Measurements from ENCODE around the gene TMEM92.

Gene TMEM92

GRCh38 chr17:50283246-50283645, 9.0 kb downstream of the TMEM92 start:
- TF ChIP-seq TAF1 (IDR thresholded peaks at IDR 0.05; ENCODE audit: borderline replicate concordance, insufficient read depth, low read length) (no peak), SIN3A (IDR thresholded peaks at IDR 0.05; ENCODE audit: borderline replicate concordance, insufficient read depth, low read length) (no peak), FOXP2 (optimal IDR thresholded peaks at IDR 0.05; ENCODE audit: borderline replicate concordance, extremely low read depth, extremely low read length, insufficient read depth) (no peak), REST (IDR thresholded peaks at IDR 0.05; ENCODE audit: insufficient read depth in 1 of 2, low read depth in 2 of 2, low read length in 2 of 2) (no peak), POLR2AphosphoS5 (IDR thresholded peaks at IDR 0.05; ENCODE audit: low read depth, low read length) (no peak)

GRCh38 chr17:50283714-50284113, 9.4 kb downstream of the TMEM92 start:
- no peak for TF ChIP-seq SIN3A (IDR thresholded peaks at IDR 0.05; ENCODE audit: borderline replicate concordance, insufficient read depth, low read length)
- TF ChIP-seq POLR2AphosphoS5 (IDR thresholded peaks at IDR 0.05; ENCODE audit: low read depth, low read length): no peak
- no peak for TF ChIP-seq FOXP2 (optimal IDR thresholded peaks at IDR 0.05; ENCODE audit: borderline replicate concordance, extremely low read depth, extremely low read length, insufficient read depth)
- no peak for TF ChIP-seq REST (IDR thresholded peaks at IDR 0.05; ENCODE audit: insufficient read depth in 1 of 2, low read depth in 2 of 2, low read length in 2 of 2)
- TF ChIP-seq TAF1 (IDR thresholded peaks at IDR 0.05; ENCODE audit: borderline replicate concordance, insufficient read depth, low read length): no peak

DNA sequence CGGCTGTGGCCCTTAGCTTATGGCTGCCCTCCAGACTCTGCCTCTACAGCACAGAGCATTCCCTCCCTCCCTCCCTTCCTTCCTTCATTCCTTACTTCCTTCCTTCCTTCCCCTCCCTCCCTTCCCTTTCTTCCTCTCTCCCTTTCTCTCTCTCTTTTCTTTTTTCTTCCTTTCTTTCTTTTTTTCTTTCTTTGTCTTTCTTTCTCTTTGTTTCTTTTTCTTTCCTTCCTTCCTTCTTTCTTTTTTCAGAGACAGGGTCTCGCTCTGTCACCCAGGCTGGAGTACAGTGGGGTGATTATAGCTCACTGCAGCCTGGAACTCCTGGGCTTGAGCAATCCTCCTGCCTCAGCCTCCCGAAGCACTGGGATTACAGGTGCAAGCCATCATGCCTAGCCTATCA, 11.7 kb downstream of the TMEM92 start:
- no peak for TF ChIP-seq REST (IDR thresholded peaks at IDR 0.05; ENCODE audit: insufficient read depth in 1 of 2, low read depth in 2 of 2, low read length in 2 of 2)
- no peak for TF ChIP-seq SIN3A (IDR thresholded peaks at IDR 0.05; ENCODE audit: borderline replicate concordance, insufficient read depth, low read length)
- TF ChIP-seq FOXP2 (optimal IDR thresholded peaks at IDR 0.05; ENCODE audit: borderline replicate concordance, extremely low read depth, extremely low read length, insufficient read depth): no peak
- no peak for TF ChIP-seq POLR2AphosphoS5 (IDR thresholded peaks at IDR 0.05; ENCODE audit: low read depth, low read length)
- no peak for TF ChIP-seq TAF1 (IDR thresholded peaks at IDR 0.05; ENCODE audit: borderline replicate concordance, insufficient read depth, low read length)

- TF ChIP-seq SIN3A (IDR thresholded peaks at IDR 0.05; ENCODE audit: borderline replicate concordance, insufficient read depth, low read length) (no peak), REST (IDR thresholded peaks at IDR 0.05; ENCODE audit: insufficient read depth in 1 of 2, low read depth in 2 of 2, low read length in 2 of 2) (no peak), POLR2AphosphoS5 (IDR thresholded peaks at IDR 0.05; ENCODE audit: low read depth, low read length) (no peak), FOXP2 (optimal IDR thresholded peaks at IDR 0.05; ENCODE audit: borderline replicate concordance, extremely low read depth, extremely low read length, insufficient read depth) (no peak), TAF1 (IDR thresholded peaks at IDR 0.05; ENCODE audit: borderline replicate concordance, insufficient read depth, low read length) (no peak)
Measured at GRCh38 chr17:50288306-50288705, 14.0 kb downstream of the TMEM92 start.

GRCh38 chr17:50289278-50289677, 15.0 kb downstream of the TMEM92 start:
- TF ChIP-seq POLR2AphosphoS5 (IDR thresholded peaks at IDR 0.05; ENCODE audit: low read depth, low read length): no peak
- no peak for TF ChIP-seq FOXP2 (optimal IDR thresholded peaks at IDR 0.05; ENCODE audit: borderline replicate concordance, extremely low read depth, extremely low read length, insufficient read depth)
- TF ChIP-seq TAF1 (IDR thresholded peaks at IDR 0.05; ENCODE audit: borderline replicate concordance, insufficient read depth, low read length): no peak
- no peak for TF ChIP-seq SIN3A (IDR thresholded peaks at IDR 0.05; ENCODE audit: borderline replicate concordance, insufficient read depth, low read length)
- no peak for TF ChIP-seq REST (IDR thresholded peaks at IDR 0.05; ENCODE audit: insufficient read depth in 1 of 2, low read depth in 2 of 2, low read length in 2 of 2)
